ENCODE measurements around the gene COMMD1.
"Not testable (repeated sequence)": the region's sequence is repeated elsewhere in the genome, so short reads cannot be mapped to it uniquely, and the experiment has no call there.

- TF ChIP-seq CTCF (IDR thresholded peaks at IDR 0.05; ENCODE audit: poor library complexity); EZH2 (IDR thresholded peaks at IDR 0.05; ENCODE audit: borderline replicate concordance); EZH2phosphoT487 (IDR thresholded peaks at IDR 0.05; ENCODE audit: low read depth, severe bottlenecking, unreplicated experiment): not testable (repeated sequence)
Observed at GRCh38 chr2:62041701-62042385, 136.4 kb downstream of the COMMD1 start.

Measured in hepatocyte (in vitro differentiated cells).